ENCODE results near the gene GCN1. TPM values are rescaled to one million over a fixed set of nuclear protein-coding genes. Genes with fewer than 3 reads are reported as not detected.

The GCN1 gene
- total and polyA plus RNA-seq, 2 of the 8 experiments (the other 6 are each of a cell fraction or from before 2014, with no cell fraction given): 61.4 to 133 TPM

GRCh38 chr12:120194534-120195395, at the start of gene GCN1 (continued):
- peak in 1 of 2 experiments; percentile 93; a peak in 2 of 4 replicates for TF ChIP-seq SIN3A (conservative IDR thresholded peaks at IDR 0.05 in 1 of 2, IDR thresholded peaks at IDR 0.05 in 1 of 2; ENCODE audit: low read depth in 1 of 2, low read length in 2 of 2)
- TF ChIP-seq POLR2AphosphoS5 (IDR thresholded peaks at IDR 0.05; ENCODE audit: low read depth, low read length): peak; percentile 94
- TF ChIP-seq CHD1 (IDR thresholded peaks at IDR 0.05; ENCODE audit: low read depth, low read length): no peak
- TF ChIP-seq BACH1 (IDR thresholded peaks at IDR 0.05; ENCODE audit: low read length): no peak
- TF ChIP-seq BRCA1 (IDR thresholded peaks at IDR 0.05; ENCODE audit: low read depth, low read length): no peak
- TF ChIP-seq BCL11A (IDR thresholded peaks at IDR 0.05; ENCODE audit: low read depth in 2 of 2, low read length in 2 of 2): no peak
- peak; percentile 73; the same call in 1 of the 2 replicates for TF ChIP-seq TBP (IDR thresholded peaks at IDR 0.05; ENCODE audit: low read depth, low read length)
- 0 out of 2 replicates have a peak, but pooled peaks have one; percentile 14 for TF ChIP-seq EGR1 (IDR thresholded peaks at IDR 0.05; ENCODE audit: borderline replicate concordance, low read depth, low read length)
- TF ChIP-seq, protein P1, sequence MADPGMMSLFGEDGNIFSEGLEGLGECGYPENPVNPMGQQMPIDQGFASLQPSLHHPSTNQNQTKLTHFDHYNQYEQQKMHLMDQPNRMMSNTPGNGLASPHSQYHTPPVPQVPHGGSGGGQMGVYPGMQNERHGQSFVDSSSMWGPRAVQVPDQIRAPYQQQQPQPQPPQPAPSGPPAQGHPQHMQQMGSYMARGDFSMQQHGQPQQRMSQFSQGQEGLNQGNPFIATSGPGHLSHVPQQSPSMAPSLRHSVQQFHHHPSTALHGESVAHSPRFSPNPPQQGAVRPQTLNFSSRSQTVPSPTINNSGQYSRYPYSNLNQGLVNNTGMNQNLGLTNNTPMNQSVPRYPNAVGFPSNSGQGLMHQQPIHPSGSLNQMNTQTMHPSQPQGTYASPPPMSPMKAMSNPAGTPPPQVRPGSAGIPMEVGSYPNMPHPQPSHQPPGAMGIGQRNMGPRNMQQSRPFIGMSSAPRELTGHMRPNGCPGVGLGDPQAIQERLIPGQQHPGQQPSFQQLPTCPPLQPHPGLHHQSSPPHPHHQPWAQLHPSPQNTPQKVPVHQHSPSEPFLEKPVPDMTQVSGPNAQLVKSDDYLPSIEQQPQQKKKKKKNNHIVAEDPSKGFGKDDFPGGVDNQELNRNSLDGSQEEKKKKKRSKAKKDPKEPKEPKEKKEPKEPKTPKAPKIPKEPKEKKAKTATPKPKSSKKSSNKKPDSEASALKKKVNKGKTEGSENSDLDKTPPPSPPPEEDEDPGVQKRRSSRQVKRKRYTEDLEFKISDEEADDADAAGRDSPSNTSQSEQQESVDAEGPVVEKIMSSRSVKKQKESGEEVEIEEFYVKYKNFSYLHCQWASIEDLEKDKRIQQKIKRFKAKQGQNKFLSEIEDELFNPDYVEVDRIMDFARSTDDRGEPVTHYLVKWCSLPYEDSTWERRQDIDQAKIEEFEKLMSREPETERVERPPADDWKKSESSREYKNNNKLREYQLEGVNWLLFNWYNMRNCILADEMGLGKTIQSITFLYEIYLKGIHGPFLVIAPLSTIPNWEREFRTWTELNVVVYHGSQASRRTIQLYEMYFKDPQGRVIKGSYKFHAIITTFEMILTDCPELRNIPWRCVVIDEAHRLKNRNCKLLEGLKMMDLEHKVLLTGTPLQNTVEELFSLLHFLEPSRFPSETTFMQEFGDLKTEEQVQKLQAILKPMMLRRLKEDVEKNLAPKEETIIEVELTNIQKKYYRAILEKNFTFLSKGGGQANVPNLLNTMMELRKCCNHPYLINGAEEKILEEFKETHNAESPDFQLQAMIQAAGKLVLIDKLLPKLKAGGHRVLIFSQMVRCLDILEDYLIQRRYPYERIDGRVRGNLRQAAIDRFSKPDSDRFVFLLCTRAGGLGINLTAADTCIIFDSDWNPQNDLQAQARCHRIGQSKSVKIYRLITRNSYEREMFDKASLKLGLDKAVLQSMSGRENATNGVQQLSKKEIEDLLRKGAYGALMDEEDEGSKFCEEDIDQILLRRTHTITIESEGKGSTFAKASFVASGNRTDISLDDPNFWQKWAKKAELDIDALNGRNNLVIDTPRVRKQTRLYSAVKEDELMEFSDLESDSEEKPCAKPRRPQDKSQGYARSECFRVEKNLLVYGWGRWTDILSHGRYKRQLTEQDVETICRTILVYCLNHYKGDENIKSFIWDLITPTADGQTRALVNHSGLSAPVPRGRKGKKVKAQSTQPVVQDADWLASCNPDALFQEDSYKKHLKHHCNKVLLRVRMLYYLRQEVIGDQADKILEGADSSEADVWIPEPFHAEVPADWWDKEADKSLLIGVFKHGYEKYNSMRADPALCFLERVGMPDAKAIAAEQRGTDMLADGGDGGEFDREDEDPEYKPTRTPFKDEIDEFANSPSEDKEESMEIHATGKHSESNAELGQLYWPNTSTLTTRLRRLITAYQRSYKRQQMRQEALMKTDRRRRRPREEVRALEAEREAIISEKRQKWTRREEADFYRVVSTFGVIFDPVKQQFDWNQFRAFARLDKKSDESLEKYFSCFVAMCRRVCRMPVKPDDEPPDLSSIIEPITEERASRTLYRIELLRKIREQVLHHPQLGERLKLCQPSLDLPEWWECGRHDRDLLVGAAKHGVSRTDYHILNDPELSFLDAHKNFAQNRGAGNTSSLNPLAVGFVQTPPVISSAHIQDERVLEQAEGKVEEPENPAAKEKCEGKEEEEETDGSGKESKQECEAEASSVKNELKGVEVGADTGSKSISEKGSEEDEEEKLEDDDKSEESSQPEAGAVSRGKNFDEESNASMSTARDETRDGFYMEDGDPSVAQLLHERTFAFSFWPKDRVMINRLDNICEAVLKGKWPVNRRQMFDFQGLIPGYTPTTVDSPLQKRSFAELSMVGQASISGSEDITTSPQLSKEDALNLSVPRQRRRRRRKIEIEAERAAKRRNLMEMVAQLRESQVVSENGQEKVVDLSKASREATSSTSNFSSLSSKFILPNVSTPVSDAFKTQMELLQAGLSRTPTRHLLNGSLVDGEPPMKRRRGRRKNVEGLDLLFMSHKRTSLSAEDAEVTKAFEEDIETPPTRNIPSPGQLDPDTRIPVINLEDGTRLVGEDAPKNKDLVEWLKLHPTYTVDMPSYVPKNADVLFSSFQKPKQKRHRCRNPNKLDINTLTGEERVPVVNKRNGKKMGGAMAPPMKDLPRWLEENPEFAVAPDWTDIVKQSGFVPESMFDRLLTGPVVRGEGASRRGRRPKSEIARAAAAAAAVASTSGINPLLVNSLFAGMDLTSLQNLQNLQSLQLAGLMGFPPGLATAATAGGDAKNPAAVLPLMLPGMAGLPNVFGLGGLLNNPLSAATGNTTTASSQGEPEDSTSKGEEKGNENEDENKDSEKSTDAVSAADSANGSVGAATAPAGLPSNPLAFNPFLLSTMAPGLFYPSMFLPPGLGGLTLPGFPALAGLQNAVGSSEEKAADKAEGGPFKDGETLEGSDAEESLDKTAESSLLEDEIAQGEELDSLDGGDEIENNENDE (IDR thresholded peaks at IDR 0.05; ENCODE audit: insufficient replicate concordance, low read length): no peak
- no peak for TF ChIP-seq HDAC6 (IDR thresholded peaks at IDR 0.05; ENCODE audit: low read depth, low read length)

All from H1 (cell line).